ENCODE results near the gene NACA2.
A peak's percentile ranks its signal among the peaks of the same experiment; 100 is the strongest.
"Not testable (repeated sequence)": the region's sequence is repeated elsewhere in the genome, so short reads cannot be mapped to it uniquely, and the experiment has no call there.

NACA2 gene

DNA sequence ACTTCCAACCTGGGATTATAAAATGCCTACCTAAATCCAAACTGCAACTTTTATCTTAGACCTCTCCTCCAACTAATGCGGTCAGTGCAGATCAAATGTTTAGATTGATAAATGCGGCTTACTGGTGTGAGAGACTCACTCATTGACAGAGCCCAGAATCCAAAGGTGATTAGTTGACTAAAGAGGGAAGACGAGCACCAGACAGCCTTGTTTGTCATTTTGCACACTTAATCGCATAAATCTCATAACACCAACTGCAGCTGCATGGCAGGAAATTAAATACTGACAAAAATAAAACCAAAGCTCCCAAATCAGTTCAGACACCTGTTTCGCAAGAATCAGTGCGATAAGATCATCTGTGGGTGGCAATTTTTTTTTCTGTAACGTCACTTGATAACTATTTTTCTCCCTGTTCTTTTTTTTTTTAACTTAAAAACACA, 35.9 kb downstream of the NACA2 start:
- FAIRE-seq = no peak

DNA sequence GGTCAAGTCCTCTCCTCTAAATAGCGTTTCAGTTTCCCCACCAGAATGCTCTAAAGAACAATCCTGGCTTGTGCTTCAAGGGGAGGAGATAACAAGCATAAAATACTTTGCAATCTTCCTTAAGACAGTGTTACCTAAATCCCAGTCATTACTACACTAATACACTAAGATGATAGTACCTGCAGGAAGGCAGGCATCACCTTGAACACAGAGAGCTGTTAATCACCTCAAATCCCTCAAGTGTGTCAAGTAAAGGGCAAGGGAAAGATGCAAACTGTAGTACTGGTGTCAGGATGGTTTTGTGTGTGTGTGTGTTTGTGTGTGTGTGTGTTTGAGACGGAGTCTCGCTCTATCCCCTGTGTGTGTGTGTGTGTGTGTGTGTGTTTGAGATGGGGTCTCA, 36.8 kb downstream of the NACA2 start:
- DNase-seq (ENCODE audit: insufficient read length, low spot score) (no peak), FAIRE-seq (peak; percentile 72)

More for the DNA sequence above, 35.9 kb downstream of the NACA2 start:
- DNase-seq (ENCODE audit: insufficient read length, low spot score) = no peak

DNA sequence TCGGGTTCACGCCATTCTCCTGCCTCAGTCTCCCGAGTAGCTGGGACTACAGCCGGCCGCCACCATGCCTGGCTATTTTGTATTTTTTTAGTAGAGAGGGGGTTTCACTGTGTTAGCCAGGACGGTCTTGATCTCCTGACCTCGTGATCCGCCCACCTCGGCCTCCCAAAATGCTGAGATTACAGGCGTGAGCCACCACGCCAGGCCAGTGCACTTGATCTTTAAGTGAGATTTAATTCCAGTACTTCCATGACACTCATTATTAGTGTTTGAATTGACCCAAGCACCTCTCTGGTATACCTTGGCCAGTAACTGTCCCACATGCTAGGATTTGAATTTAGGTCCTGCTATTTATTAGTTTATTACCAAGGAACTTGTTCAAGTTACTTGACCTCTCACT, 38.5 kb downstream of the NACA2 start:
- DNase-seq (ENCODE audit: insufficient read length, low spot score); FAIRE-seq: not testable (repeated sequence)

DNA sequence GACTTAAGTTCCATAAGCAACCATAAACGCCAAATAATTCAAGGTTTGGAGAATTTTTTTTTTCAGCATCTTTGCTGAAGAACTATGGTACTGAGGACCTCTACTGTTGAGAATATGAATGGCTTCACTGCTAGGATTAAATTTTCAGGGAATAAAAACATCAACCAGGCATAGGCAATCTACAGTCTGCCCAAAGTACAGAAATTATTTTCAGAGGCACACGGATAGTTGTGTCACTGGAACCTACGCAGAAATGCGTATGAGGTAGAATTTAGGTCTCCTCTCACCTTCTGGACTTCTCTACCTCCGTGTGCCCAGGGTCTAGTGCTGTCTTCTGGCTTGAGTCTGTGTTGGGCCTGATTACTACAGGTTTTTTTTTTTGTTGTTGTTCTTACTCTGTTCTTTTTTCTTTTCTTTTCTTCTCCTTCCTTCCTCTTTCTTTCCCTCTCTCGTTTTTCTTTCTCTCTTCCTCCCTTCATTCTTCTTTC, 39.7 kb downstream of the NACA2 start:
- FAIRE-seq = peak; percentile 73
- DNase-seq (ENCODE audit: insufficient read length, low spot score) = peak; percentile 76

DNA sequence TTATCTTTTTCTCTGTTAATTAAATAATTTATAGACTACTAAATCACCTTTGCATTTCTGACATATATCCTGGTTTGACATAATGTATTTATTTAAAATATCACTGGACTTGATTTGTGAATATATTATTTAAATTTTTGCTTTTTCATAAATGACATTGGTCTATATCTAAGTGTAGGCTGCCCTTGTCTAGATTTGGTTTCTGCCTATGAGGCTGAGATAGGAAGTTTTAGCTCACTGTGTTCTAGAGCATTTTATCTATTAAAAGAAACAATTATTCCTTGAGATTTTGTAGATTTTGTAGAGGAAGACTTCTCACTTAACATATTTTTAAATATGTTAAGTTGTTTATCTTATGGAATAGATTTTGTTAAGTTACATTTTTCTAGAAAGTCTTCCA, 43.9 kb downstream of the NACA2 start:
- no peak for DNase-seq (ENCODE audit: insufficient read length, low spot score)
- no peak for FAIRE-seq

DNA sequence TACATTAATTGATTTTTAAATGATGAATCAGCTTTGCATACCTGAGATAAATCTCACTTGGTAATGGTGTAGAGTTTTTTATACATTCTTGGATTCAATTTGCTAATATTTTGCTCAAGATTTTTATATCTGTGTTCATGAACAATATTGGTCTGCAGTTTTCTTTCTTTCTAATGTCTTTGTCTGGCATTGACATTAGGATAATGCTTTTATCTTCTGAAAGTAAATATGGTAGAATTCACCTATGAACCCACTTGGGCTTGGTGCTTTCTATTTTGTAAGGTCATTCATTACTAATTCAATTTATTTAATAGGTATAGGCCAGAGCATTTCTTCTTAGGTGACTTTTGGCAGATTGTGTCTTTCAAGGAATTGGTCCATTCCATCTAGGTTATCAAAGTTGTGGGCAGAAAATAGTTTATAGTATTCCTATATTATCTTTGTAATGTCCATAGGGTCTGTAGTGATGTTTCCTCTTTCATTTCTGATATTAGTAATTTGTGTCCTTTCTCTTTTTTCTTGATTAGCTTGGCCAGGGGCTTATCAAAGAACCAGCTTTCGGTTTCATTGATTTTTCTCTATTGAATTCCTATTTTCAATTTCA, 45.6 kb downstream of the NACA2 start:
- FAIRE-seq (no peak), DNase-seq (ENCODE audit: insufficient read length, low spot score) (no peak)

DNA sequence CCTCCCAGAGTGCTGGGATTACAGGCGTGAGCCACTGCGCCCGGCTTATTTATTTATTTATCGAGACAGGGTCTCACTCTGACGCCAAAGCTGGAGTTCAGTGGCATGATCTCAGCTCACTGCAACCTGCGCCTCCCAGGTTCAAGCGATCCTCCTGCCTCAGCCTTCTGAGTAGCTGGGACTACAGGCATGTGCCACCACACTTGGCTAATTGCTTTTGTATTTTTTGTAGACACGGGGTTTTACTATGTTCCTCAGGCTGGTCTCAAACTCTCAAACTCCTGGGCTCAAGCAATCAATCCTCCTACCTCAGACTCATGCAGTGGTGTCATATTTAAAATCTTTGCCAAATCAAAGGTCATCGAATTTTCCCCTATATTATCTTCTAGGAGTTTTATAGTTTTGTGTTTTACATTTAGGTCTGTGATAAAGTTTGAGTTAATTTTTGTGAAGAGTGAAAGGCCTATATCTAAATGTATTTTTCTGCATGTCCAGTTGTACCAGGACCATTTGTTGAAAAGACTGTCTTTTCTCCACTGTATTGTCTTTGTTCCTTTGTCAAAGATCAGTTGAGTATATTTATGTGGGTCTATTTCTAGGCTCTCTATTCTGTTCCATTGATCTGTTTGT, 47.1 kb downstream of the NACA2 start:
- FAIRE-seq (no peak), DNase-seq (ENCODE audit: insufficient read length, low spot score) (no peak)

DNA sequence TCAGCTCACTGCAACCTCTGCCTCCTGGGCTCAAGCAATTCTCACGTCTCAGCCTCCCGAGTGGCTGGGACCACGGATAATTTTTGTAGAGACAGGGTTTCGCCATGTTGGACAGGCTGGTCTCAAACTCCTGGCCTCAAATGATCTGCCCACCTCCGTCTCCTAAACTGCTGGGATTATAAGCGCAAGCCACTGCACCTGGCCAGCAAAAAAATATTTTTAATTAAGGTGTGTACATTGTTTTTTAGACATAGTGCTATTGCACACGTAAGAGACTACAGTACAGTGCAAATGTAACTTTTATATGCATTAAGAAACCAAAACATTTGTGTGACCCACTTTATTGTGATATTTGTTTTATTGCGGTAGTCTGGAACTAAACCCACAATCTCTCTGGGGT, 49.0 kb downstream of the NACA2 start:
- FAIRE-seq = no peak
- DNase-seq (ENCODE audit: insufficient read length, low spot score) = no peak

DNA sequence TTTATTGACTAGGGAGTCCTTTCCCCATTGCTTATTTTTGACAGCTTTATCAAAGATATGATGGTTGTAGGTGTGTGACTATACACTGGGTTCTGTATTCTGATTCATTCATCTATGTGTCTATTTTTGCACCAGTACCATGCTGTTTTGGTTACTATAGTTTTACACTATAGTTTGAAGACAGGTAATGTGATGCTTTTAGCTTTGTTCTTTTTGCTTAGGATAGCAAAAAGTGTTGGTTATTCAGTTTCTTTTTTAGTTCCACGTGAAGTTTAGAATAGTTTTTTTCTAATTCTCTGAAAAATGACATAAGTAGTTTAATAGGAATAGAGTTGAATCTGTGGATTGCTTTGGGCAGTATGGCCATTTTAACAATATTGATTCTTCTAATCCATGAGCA, 50.1 kb downstream of the NACA2 start:
- no peak for FAIRE-seq
- DNase-seq (ENCODE audit: insufficient read length, low spot score) = no peak
